ENCODE results near the gene SNX2.

SNX2 gene, protein sequence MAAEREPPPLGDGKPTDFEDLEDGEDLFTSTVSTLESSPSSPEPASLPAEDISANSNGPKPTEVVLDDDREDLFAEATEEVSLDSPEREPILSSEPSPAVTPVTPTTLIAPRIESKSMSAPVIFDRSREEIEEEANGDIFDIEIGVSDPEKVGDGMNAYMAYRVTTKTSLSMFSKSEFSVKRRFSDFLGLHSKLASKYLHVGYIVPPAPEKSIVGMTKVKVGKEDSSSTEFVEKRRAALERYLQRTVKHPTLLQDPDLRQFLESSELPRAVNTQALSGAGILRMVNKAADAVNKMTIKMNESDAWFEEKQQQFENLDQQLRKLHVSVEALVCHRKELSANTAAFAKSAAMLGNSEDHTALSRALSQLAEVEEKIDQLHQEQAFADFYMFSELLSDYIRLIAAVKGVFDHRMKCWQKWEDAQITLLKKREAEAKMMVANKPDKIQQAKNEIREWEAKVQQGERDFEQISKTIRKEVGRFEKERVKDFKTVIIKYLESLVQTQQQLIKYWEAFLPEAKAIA

DNA sequence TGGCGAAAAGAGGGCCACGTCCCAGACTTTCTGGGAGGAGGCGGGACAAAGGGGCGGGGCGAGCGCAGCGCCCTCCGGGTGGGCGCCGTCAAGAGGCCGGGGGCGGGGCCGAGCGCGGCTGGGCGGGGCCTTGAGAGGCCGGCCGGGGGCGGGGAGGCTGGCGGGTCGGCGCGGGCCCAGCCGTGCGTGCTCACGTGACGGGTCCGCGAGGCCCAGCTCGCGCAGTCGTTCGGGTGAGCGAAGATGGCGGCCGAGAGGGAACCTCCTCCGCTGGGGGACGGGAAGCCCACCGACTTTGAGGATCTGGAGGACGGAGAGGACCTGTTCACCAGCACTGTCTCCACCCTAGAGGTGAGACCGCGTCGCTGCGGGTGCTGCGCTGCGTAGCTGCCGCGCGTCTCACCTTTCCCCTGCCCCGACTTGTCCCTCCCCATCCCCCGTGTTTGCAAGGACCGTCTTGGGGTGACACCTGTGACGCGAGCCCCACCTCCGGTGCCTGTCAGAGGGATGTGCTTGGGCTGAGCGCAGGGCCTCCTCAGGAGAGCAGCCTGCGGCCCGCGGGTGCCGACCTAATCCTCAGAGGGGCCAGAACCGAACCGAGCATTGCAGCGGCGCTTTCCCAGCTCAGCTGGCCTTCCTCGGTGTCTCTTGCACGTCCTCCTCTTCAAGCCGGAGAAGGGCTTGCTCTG lies at the start of gene SNX2:
Gene SNX2 (plus strand): TSS at position 220 of the 689 bp plus-strand sequence. CDS start 24 bp downstream, at position 244.
- Histone ChIP-seq H2AFZ (ENCODE audit: low read depth) (peak within 1 kb of the TSS; percentile 81), H4K20me1 (ENCODE audit: insufficient read depth) (no peaks in the 10 kb centered on the region), H3K9ac (peak within 1 kb of the TSS; percentile 63), H3K4me2 (peak within 1 kb of the TSS; percentile 86), H3K27me3 (ENCODE audit: insufficient read depth, low read depth) (no peaks in the 10 kb centered on the region), H3K79me2 (ENCODE audit: insufficient read depth, low read depth) (peaks cover 47% of the 10 kb centered on the region), H3K4me1 (ENCODE audit: low read depth, poor library complexity, severe bottlenecking) (peaks cover 27% of the 10 kb centered on the region), H3K27ac (peak within 1 kb of the TSS; percentile 63), H3K4me3 (IDR thresholded peaks at IDR 0.05; ENCODE audit: insufficient read depth, low read depth, low read length) (no peak within 1 kb of the TSS), H3K36me3 (ENCODE audit: insufficient read depth) (no peaks in the 10 kb centered on the region)
- TF ChIP-seq, protein P1, sequence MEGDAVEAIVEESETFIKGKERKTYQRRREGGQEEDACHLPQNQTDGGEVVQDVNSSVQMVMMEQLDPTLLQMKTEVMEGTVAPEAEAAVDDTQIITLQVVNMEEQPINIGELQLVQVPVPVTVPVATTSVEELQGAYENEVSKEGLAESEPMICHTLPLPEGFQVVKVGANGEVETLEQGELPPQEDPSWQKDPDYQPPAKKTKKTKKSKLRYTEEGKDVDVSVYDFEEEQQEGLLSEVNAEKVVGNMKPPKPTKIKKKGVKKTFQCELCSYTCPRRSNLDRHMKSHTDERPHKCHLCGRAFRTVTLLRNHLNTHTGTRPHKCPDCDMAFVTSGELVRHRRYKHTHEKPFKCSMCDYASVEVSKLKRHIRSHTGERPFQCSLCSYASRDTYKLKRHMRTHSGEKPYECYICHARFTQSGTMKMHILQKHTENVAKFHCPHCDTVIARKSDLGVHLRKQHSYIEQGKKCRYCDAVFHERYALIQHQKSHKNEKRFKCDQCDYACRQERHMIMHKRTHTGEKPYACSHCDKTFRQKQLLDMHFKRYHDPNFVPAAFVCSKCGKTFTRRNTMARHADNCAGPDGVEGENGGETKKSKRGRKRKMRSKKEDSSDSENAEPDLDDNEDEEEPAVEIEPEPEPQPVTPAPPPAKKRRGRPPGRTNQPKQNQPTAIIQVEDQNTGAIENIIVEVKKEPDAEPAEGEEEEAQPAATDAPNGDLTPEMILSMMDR (conservative IDR thresholded peaks at IDR 0.05; ENCODE audit: low read depth, low read length): no peak

DNA sequence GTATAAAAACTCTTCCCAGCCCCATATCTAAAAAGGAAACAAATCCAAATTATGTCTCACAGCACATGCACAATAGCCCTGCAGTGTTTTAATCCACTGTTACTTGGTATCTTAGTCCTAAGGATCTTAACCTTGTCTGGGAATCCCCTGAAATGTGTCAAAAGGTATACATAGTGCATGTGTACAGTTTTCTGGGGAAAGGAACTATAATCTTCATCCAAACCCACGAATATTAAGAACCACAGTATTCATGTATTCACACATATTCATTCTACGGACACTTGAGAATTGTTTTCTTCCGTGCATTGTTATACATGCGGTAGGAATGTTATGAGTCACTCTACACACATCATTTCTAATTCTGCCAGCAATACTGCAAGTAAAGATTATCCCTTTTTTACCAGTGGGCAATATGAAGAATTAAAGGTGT lies 47.8 kb upstream of the SNX2 start:
- TF ChIP-seq, protein P1 (conservative IDR thresholded peaks at IDR 0.05; ENCODE audit: low read depth, low read length): no peak

DNA sequence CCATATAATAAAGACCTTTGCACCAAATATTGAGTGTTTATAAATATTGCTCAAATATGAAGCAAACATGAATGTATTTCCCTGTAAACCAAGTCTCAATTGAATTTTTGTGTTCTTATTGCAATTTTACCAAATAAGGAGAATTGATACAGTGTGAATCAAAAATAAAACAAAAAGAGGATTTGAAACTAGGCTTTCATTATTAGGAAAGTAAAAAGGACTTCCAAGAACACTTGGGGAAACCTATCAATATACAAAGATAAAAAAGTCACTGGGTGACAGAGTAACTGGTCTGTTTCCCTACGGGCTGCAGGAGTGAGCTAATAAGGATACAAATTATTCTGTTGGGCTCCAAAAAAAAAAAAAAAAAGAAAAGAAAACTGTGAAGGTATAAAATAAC lies 44.8 kb upstream of the SNX2 start:
- TF ChIP-seq, protein P1 (conservative IDR thresholded peaks at IDR 0.05; ENCODE audit: low read depth, low read length): no peak
- H3K9ac ChIP-seq: no peak overlapping the region
- H3K27ac ChIP-seq: no peak overlapping the region
- H3K79me2 ChIP-seq (ENCODE audit: insufficient read depth, low read depth): no peaks in the 10 kb centered on the region
- H3K27me3 ChIP-seq (ENCODE audit: insufficient read depth, low read depth): no peaks in the 10 kb centered on the region
- H4K20me1 ChIP-seq (ENCODE audit: insufficient read depth): no peaks in the 10 kb centered on the region
- no peak overlapping the region for H3K4me3 ChIP-seq (IDR thresholded peaks at IDR 0.05; ENCODE audit: insufficient read depth, low read depth, low read length)
- no peaks in the 10 kb centered on the region for H3K36me3 ChIP-seq (ENCODE audit: insufficient read depth)
- H2AFZ ChIP-seq (ENCODE audit: low read depth): no peak overlapping the region
- no peak overlapping the region for H3K4me2 ChIP-seq
- no peaks in the 10 kb centered on the region for H3K4me1 ChIP-seq (ENCODE audit: low read depth, poor library complexity, severe bottlenecking)

More for the DNA sequence above, 47.8 kb upstream of the SNX2 start:
- Histone ChIP-seq H3K27ac (no peak overlapping the region), H3K27me3 (ENCODE audit: insufficient read depth, low read depth) (no peaks in the 10 kb centered on the region), H4K20me1 (ENCODE audit: insufficient read depth) (no peaks in the 10 kb centered on the region), H3K79me2 (ENCODE audit: insufficient read depth, low read depth) (no peaks in the 10 kb centered on the region), H3K36me3 (ENCODE audit: insufficient read depth) (no peaks in the 10 kb centered on the region), H3K9ac (no peak overlapping the region), H3K4me3 (IDR thresholded peaks at IDR 0.05; ENCODE audit: insufficient read depth, low read depth, low read length) (no peak overlapping the region), H2AFZ (ENCODE audit: low read depth) (no peak overlapping the region), H3K4me1 (ENCODE audit: low read depth, poor library complexity, severe bottlenecking) (peaks cover 10% of the 10 kb centered on the region), H3K4me2 (no peak overlapping the region)

DNA sequence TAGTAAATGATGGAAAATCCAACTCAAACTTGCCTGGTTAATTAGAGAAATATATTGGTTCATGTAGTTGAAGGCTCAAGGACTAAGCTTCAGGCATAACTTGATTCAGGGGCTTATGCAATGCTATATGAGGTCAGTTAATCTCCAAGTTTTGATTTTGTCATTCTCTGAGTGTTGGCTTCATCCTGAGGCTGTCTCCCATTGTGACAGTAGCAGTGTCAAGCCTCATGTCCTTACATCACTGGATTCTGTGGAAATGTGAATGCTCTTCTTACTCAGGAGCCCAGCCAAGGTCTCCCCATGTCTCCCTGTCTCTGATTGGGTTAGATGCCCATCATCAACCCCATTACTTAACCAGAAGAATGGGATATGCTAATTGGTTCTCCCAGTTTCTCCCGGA lies 44.4 kb upstream of the SNX2 start:
- Histone ChIP-seq H3K4me3 (IDR thresholded peaks at IDR 0.05; ENCODE audit: insufficient read depth, low read depth, low read length) (no peak overlapping the region), H3K9ac (no peak overlapping the region), H3K27ac (no peak overlapping the region), H3K36me3 (ENCODE audit: insufficient read depth) (no peaks in the 10 kb centered on the region), H3K4me2 (no peak overlapping the region), H3K27me3 (ENCODE audit: insufficient read depth, low read depth) (no peaks in the 10 kb centered on the region), H2AFZ (ENCODE audit: low read depth) (no peak overlapping the region), H3K4me1 (ENCODE audit: low read depth, poor library complexity, severe bottlenecking) (no peaks in the 10 kb centered on the region), H3K79me2 (ENCODE audit: insufficient read depth, low read depth) (no peaks in the 10 kb centered on the region), H4K20me1 (ENCODE audit: insufficient read depth) (no peaks in the 10 kb centered on the region)
- TF ChIP-seq, protein P1 (conservative IDR thresholded peaks at IDR 0.05; ENCODE audit: low read depth, low read length): no peak
